Measurements from ENCODE around the gene RMC1.

- TF ChIP-seq ZNF180 (CRISPR knock-in tag; IDR thresholded peaks at IDR 0.05; ENCODE audit: borderline replicate concordance, low read depth) (no peak), ZNF34 (CRISPR knock-in tag; IDR thresholded peaks at IDR 0.05; ENCODE audit: borderline replicate concordance) (no peak), GMEB1 (CRISPR knock-in tag; IDR thresholded peaks at IDR 0.05; ENCODE audit: borderline replicate concordance) (no peak), CTCF (CRISPR knock-in tag; IDR thresholded peaks at IDR 0.05) (no peak), ZBTB21 (CRISPR knock-in tag; IDR thresholded peaks at IDR 0.05) (no peak), POLR2AphosphoS5 (IDR thresholded peaks at IDR 0.05; ENCODE audit: low read depth, low read length) (no peak), RAD21 (CRISPR knock-in tag; IDR thresholded peaks at IDR 0.05) (no peak), PAXIP1 (CRISPR knock-in tag; conservative IDR thresholded peaks at IDR 0.05) (no peak), ZSCAN21 (CRISPR knock-in tag; IDR thresholded peaks at IDR 0.05; ENCODE audit: borderline replicate concordance) (no peak), ZSCAN29 (CRISPR knock-in tag; conservative IDR thresholded peaks at IDR 0.05) (no peak), ZBTB33 (CRISPR knock-in tag; IDR thresholded peaks at IDR 0.05) (no peak), ZNF383 (CRISPR knock-in tag; IDR thresholded peaks at IDR 0.05; ENCODE audit: borderline replicate concordance) (no peak)
- TF ChIP-seq, protein P1, sequence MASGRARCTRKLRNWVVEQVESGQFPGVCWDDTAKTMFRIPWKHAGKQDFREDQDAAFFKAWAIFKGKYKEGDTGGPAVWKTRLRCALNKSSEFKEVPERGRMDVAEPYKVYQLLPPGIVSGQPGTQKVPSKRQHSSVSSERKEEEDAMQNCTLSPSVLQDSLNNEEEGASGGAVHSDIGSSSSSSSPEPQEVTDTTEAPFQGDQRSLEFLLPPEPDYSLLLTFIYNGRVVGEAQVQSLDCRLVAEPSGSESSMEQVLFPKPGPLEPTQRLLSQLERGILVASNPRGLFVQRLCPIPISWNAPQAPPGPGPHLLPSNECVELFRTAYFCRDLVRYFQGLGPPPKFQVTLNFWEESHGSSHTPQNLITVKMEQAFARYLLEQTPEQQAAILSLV (CRISPR knock-in tag; IDR thresholded peaks at IDR 0.05; ENCODE audit: borderline replicate concordance): no peak
- TF ChIP-seq, protein P2, sequence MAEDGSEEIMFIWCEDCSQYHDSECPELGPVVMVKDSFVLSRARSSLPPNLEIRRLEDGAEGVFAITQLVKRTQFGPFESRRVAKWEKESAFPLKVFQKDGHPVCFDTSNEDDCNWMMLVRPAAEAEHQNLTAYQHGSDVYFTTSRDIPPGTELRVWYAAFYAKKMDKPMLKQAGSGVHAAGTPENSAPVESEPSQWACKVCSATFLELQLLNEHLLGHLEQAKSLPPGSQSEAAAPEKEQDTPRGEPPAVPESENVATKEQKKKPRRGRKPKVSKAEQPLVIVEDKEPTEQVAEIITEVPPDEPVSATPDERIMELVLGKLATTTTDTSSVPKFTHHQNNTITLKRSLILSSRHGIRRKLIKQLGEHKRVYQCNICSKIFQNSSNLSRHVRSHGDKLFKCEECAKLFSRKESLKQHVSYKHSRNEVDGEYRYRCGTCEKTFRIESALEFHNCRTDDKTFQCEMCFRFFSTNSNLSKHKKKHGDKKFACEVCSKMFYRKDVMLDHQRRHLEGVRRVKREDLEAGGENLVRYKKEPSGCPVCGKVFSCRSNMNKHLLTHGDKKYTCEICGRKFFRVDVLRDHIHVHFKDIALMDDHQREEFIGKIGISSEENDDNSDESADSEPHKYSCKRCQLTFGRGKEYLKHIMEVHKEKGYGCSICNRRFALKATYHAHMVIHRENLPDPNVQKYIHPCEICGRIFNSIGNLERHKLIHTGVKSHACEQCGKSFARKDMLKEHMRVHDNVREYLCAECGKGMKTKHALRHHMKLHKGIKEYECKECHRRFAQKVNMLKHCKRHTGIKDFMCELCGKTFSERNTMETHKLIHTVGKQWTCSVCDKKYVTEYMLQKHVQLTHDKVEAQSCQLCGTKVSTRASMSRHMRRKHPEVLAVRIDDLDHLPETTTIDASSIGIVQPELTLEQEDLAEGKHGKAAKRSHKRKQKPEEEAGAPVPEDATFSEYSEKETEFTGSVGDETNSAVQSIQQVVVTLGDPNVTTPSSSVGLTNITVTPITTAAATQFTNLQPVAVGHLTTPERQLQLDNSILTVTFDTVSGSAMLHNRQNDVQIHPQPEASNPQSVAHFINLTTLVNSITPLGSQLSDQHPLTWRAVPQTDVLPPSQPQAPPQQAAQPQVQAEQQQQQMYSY (CRISPR knock-in tag; IDR thresholded peaks at IDR 0.05): no peak
Observed at GRCh38 chr18:23503963-23504344, 643 bp downstream of the RMC1 start.

Measured in HepG2 (cell line).